A549 (cell line): ENCODE data around the gene FRAT2. TPM values are rescaled to one million over a fixed set of nuclear protein-coding genes. Genes with fewer than 3 reads are reported as not detected.

ENCODE experiments used
- ATAC-seq, 2 experiments: fragments of 200-7000 bp in 1 of 2; fragments of >200 bp in 1 of 2; cut with Nextera tagmentation in 1 of 2; cut with Tn5 transposase in 1 of 2; 3 replicates each; pipeline versions ENCODE4 v1.8.0 to v1.9.1; 2018 to 2020; ENCODE audit warnings: mild to moderate bottlenecking in 1 of 2, moderate library complexity in 1 of 2
- CTCF ChIA-PET: fragments of 300-600 bp; sonication (Branson Sonifier 250); formaldehyde crosslinking; extraction: SDS; loops from one replicate; lab custom pipeline; 2021; ENCODE audit warnings: antibody characterized with exemption, inconsistent platforms; lab: Yijun Ruan, JAX
- POLR2A ChIA-PET: fragments of 350-600 bp; formaldehyde crosslinking; extraction: SDS; loops from one replicate; lab custom pipeline; 2021; ENCODE audit warnings: antibody characterized with exemption, inconsistent platforms; lab: Yijun Ruan, JAX
- DNase-seq, 2 experiments: peaks; one replicate each; pipeline versions ENCODE4 v3.0.0 to v3.0.0-alpha.2; 2011 to 2016; ENCODE audit warnings: low read depth in 1 of 2, low spot score in 1 of 2
- FAIRE-seq: peaks from 2 replicates; lab custom pipeline; 2011; peaks lifted over from hg19 to GRCh38; lab: Jason Lieb, UNC
- H3K27ac ChIP-seq, 2 experiments: fragments of >200 bp; sonication (Bioruptor Twin); formaldehyde crosslinking; 3 replicates each; pipeline ENCODE4 v1.5.1; 2016 to 2017
- H3K4me1 ChIP-seq: fragments of >200 bp; sonication (Bioruptor Twin); formaldehyde crosslinking; 3 replicates; pipeline ENCODE4 v1.6.1; 2016
- H3K4me2 ChIP-seq: fragments of >200 bp; sonication (Bioruptor Twin); formaldehyde crosslinking; 3 replicates; pipeline ENCODE4 v1.6.1; 2016
- H3K4me3 ChIP-seq: fragments of >200 bp; sonication (Bioruptor Twin); formaldehyde crosslinking; 3 replicates; pipeline ENCODE4 v1.5.1; 2016
- H3K9me3 ChIP-seq: fragments of >200 bp; sonication (Bioruptor Twin); formaldehyde crosslinking; 3 replicates; pipeline ENCODE4 v1.6.1; 2016
- BHLHE40 ChIP-seq: IDR thresholded peaks from 2 replicates; pipeline ENCODE4 v1.6.1; 2012; ENCODE audit warnings: low read depth, low read length, inconsistent platforms
- CBX2 ChIP-seq: fragments of 200-600 bp; sonication (generic); IDR thresholded peaks from 2 replicates; pipeline ENCODE4 v1.6.1; 2016; ENCODE audit warnings: low read depth, mild to moderate bottlenecking, borderline replicate concordance
- CBX8 ChIP-seq: fragments of 200-600 bp; sonication (generic); IDR thresholded peaks from 2 replicates; pipeline ENCODE4 v1.6.1; 2016
- CHD2 ChIP-seq: fragments of 150-350 bp; IDR thresholded peaks from 2 replicates; pipeline ENCODE4 v1.6.1; 2014; ENCODE audit warnings: low read length; ENCODE audit not compliant: partially characterized antibody
- CHD4 ChIP-seq: fragments of 200-600 bp; sonication (generic); IDR thresholded peaks from 2 replicates; pipeline ENCODE4 v1.6.1; 2016; ENCODE audit warnings: antibody characterized with exemption, mild to moderate bottlenecking, borderline replicate concordance
- EHF ChIP-seq: fragments of 250-450 bp; sonication (Bioruptor Pico); IDR thresholded peaks from 2 replicates; pipeline ENCODE4 v1.5.0; 2020; ENCODE audit warnings: mild to moderate bottlenecking
- ESRRA ChIP-seq: fragments of 150-350 bp; IDR thresholded peaks from 2 replicates; pipeline ENCODE4 v1.6.1; 2014; ENCODE audit warnings: mild to moderate bottlenecking, low read length, borderline replicate concordance
- FOSB ChIP-seq: fragments of 250-450 bp; sonication (Bioruptor Pico); IDR thresholded peaks from 2 replicates; pipeline ENCODE4 v1.5.0; 2020; ENCODE audit warnings: mild to moderate bottlenecking, moderate library complexity
- FOSL2 ChIP-seq, 2 experiments: fragments of 450-650 bp in 1 of 2; fragments of >200 bp in 1 of 2; sonication (Bioruptor Twin) in 1 of 2; formaldehyde crosslinking; IDR thresholded peaks; 2 replicates each; pipeline versions ENCODE4 v1.5.0 to v1.6.1; 2016 to 2020; ENCODE audit warnings: mild to moderate bottlenecking in 1 of 2, moderate library complexity in 1 of 2
- HES2 ChIP-seq: fragments of >200 bp; sonication (Bioruptor Twin); formaldehyde crosslinking; IDR thresholded peaks from 2 replicates; pipeline ENCODE4 v1.6.1; 2016
- HEYL ChIP-seq: fragments of 250-450 bp; sonication (Bioruptor Pico); IDR thresholded peaks from 2 replicates; pipeline ENCODE4 v1.8.0; 2021; ENCODE audit warnings: mild to moderate bottlenecking, moderate library complexity
- KDM5A ChIP-seq: fragments of 200-600 bp; sonication (generic); IDR thresholded peaks from 2 replicates; pipeline ENCODE4 v1.6.1; 2016; ENCODE audit warnings: antibody characterized with exemption, mild to moderate bottlenecking
- NFE2L2 ChIP-seq: fragments of 150-350 bp; conservative IDR thresholded peaks from 2 replicates; pipeline ENCODE4 v1.6.1; 2014; ENCODE audit warnings: low read length
- NR3C1 ChIP-seq: fragments of >200 bp; sonication (Bioruptor Twin); formaldehyde crosslinking; IDR thresholded peaks from 3 replicates; pipeline ENCODE4 v1.6.1; 2017
- POLR2A ChIP-seq: IDR thresholded peaks from 2 replicates; pipeline ENCODE4 v1.6.1; 2012; ENCODE audit warnings: mild to moderate bottlenecking, low read length
- POLR2AphosphoS2 ChIP-seq: conservative IDR thresholded peaks from 2 replicates; pipeline ENCODE4 v1.6.1; 2012; ENCODE audit warnings: low read length, improper control_type of control experiment, inconsistent platforms
- RCOR1 ChIP-seq: fragments of 150-350 bp; IDR thresholded peaks from 2 replicates; pipeline ENCODE4 v1.6.1; 2014; ENCODE audit warnings: antibody characterized with exemption, low read length, low read depth
- RNF2 ChIP-seq: fragments of 200-600 bp; sonication (generic); IDR thresholded peaks from 2 replicates; pipeline ENCODE4 v1.6.1; 2016; ENCODE audit warnings: low read depth, mild to moderate bottlenecking, antibody characterized with exemption, moderate library complexity, borderline replicate concordance
- SMC3 ChIP-seq: fragments of >200 bp; sonication (Bioruptor Twin); formaldehyde crosslinking; IDR thresholded peaks from 3 replicates; pipeline ENCODE4 v1.6.1; 2018; ENCODE audit warnings: inconsistent platforms
- TP53 ChIP-seq: fragments of 250-450 bp; sonication (Bioruptor Pico); IDR thresholded peaks from 2 replicates; pipeline ENCODE4 v1.5.0; 2021; ENCODE audit warnings: mild to moderate bottlenecking, moderate library complexity
- ZC3H11A ChIP-seq: fragments of 450-650 bp; IDR thresholded peaks from 2 replicates; pipeline ENCODE4 v1.6.1; 2014; ENCODE audit warnings: antibody characterized with exemption, mild to moderate bottlenecking
- ZSCAN20 ChIP-seq: fragments of 250-450 bp; sonication (Bioruptor Pico); IDR thresholded peaks from 2 replicates; pipeline ENCODE4 v1.8.0; 2022; ENCODE audit warnings: mild to moderate bottlenecking, moderate library complexity
- WGBS: methylation state at CpG from one replicate; pipeline ENCODE4 v1.1.6; 2017; ENCODE audit errors: missing lambda C conversion rate; 5-methylcytosine and 5-hydroxymethylcytosine counted together
- polyA plus RNA-seq, 4 experiments: library from polyadenylated mRNA; depleted of rRNA in 3 of 4; stranded (reverse); fragments of >200 nt; fragmentation: RNase III in 1 of 4; extraction: RNeasy Plus Mini Kit Qiagen cat#74134 plus additional on column Dnase treatment in 1 of 4; gene quantifications; 2 replicates in 3 of 4; 3 replicates in 1 of 4; pipeline ENCODE4 v1.2.3, GENCODE V29; 2011 to 2017
- TF ChIP-seq, protein P1 (sequence below): fragments of >200 bp; sonication (Bioruptor Twin); formaldehyde crosslinking; IDR thresholded peaks from 3 replicates; pipeline ENCODE4 v1.5.1; 2016
- TF ChIP-seq, protein P2 (sequence below): IDR thresholded peaks from 2 replicates; pipeline ENCODE4 v1.6.1; 2012
- TF ChIP-seq, protein P3 (sequence below): fragments of >200 bp; sonication (Bioruptor Twin); formaldehyde crosslinking; IDR thresholded peaks from 3 replicates; pipeline ENCODE4 v1.6.1; 2016
- TF ChIP-seq, protein P4 (sequence below): fragments of 200-600 bp; sonication (generic); IDR thresholded peaks from 2 replicates; pipeline ENCODE4 v1.6.1; 2016; ENCODE audit warnings: antibody characterized with exemption, mild to moderate bottlenecking, moderate library complexity
- TF ChIP-seq, protein P5 (sequence below): IDR thresholded peaks from 2 replicates; pipeline ENCODE4 v1.6.1; 2012; ENCODE audit warnings: low read depth, borderline replicate concordance

FRAT2 gene
- polyA plus RNA-seq, 2 of the 4 experiments (the other 2 are of a cell fraction): 4.1 to 5.0 TPM

DNA sequence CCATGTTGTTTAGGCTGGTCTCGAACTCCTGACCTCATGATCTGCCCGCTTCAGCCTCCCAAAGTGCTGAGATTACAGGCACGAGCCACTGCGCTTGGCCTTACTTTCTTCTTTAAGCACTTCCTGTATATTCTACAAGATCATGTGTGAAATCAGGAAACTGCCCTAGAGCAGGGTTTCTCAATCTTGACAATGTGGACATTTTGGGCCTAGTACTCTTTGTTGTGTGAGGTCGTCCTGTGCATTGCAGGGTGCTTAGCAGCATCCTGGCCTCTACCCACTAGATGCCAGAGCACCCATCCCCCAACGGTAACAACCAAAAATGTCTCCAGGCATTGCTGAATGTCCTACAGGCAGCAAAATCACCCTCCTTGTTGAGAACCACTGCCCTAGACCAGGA lies 41.9 kb upstream of the FRAT2 start:
- WGBS: 97% methylated on average over 6 of the region's 6 CpGs
- Histone ChIP-seq H3K4me1 (no peaks in the 10 kb centered on the region), H3K4me2 (no peak overlapping the region), H3K4me3 (no peak overlapping the region), H3K27ac (no peak overlapping the region), H3K9me3 (no peaks in the 10 kb centered on the region)
- ChIA-PET POLR2A (interaction anchor here (0.6 kb wide), 1 partner anchor 69 kb away, joined by 3 read pairs; no protein-coding TSS in a partner anchor), CTCF (interaction anchor here (1.8 kb wide), 1 partner anchor 16 kb away, joined by 6 read pairs; no protein-coding TSS in a partner anchor)
- FAIRE-seq (no peak), DNase-seq (no peak), ATAC-seq (no peak)
- TF ChIP-seq POLR2A (no peak), ZC3H11A (no peak), KDM5A (no peak), HEYL (CRISPR knock-in tag) (no peak), BHLHE40 (no peak), FOSB (CRISPR knock-in tag) (no peak), EHF (CRISPR knock-in tag) (no peak), POLR2AphosphoS2 (no peak), SMC3 (no peak), ESRRA (no peak), CBX8 (no peak), NR3C1 (no peak), TP53 (no peak)
- TF ChIP-seq, protein P1, sequence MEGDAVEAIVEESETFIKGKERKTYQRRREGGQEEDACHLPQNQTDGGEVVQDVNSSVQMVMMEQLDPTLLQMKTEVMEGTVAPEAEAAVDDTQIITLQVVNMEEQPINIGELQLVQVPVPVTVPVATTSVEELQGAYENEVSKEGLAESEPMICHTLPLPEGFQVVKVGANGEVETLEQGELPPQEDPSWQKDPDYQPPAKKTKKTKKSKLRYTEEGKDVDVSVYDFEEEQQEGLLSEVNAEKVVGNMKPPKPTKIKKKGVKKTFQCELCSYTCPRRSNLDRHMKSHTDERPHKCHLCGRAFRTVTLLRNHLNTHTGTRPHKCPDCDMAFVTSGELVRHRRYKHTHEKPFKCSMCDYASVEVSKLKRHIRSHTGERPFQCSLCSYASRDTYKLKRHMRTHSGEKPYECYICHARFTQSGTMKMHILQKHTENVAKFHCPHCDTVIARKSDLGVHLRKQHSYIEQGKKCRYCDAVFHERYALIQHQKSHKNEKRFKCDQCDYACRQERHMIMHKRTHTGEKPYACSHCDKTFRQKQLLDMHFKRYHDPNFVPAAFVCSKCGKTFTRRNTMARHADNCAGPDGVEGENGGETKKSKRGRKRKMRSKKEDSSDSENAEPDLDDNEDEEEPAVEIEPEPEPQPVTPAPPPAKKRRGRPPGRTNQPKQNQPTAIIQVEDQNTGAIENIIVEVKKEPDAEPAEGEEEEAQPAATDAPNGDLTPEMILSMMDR: no peak
- TF ChIP-seq, protein P2, sequence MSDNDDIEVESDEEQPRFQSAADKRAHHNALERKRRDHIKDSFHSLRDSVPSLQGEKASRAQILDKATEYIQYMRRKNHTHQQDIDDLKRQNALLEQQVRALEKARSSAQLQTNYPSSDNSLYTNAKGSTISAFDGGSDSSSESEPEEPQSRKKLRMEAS: no peak
- TF ChIP-seq, protein P3, sequence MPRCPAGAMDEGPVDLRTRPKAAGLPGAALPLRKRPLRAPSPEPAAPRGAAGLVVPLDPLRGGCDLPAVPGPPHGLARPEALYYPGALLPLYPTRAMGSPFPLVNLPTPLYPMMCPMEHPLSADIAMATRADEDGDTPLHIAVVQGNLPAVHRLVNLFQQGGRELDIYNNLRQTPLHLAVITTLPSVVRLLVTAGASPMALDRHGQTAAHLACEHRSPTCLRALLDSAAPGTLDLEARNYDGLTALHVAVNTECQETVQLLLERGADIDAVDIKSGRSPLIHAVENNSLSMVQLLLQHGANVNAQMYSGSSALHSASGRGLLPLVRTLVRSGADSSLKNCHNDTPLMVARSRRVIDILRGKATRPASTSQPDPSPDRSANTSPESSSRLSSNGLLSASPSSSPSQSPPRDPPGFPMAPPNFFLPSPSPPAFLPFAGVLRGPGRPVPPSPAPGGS: no peak
- TF ChIP-seq, protein P4, sequence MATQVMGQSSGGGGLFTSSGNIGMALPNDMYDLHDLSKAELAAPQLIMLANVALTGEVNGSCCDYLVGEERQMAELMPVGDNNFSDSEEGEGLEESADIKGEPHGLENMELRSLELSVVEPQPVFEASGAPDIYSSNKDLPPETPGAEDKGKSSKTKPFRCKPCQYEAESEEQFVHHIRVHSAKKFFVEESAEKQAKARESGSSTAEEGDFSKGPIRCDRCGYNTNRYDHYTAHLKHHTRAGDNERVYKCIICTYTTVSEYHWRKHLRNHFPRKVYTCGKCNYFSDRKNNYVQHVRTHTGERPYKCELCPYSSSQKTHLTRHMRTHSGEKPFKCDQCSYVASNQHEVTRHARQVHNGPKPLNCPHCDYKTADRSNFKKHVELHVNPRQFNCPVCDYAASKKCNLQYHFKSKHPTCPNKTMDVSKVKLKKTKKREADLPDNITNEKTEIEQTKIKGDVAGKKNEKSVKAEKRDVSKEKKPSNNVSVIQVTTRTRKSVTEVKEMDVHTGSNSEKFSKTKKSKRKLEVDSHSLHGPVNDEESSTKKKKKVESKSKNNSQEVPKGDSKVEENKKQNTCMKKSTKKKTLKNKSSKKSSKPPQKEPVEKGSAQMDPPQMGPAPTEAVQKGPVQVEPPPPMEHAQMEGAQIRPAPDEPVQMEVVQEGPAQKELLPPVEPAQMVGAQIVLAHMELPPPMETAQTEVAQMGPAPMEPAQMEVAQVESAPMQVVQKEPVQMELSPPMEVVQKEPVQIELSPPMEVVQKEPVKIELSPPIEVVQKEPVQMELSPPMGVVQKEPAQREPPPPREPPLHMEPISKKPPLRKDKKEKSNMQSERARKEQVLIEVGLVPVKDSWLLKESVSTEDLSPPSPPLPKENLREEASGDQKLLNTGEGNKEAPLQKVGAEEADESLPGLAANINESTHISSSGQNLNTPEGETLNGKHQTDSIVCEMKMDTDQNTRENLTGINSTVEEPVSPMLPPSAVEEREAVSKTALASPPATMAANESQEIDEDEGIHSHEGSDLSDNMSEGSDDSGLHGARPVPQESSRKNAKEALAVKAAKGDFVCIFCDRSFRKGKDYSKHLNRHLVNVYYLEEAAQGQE: no peak
- TF ChIP-seq, protein P5, sequence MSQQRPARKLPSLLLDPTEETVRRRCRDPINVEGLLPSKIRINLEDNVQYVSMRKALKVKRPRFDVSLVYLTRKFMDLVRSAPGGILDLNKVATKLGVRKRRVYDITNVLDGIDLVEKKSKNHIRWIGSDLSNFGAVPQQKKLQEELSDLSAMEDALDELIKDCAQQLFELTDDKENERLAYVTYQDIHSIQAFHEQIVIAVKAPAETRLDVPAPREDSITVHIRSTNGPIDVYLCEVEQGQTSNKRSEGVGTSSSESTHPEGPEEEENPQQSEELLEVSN: no peak

- WGBS: 93% methylated on average over 9 of the region's 10 CpGs
- H3K4me3 ChIP-seq: no peak overlapping the region
- DNase-seq (no peak), FAIRE-seq (no peak)
- no peak overlapping the region for H3K4me2 ChIP-seq
- ChIA-PET POLR2A (no interaction called here), CTCF (interaction anchor here (1.1 to 2.0 kb wide), 2 partner anchors 11 to 90 kb away, joined by 3 to 6 read pairs; no protein-coding TSS in a partner anchor)
- no peaks in the 10 kb centered on the region for H3K9me3 ChIP-seq
- no peaks in the 10 kb centered on the region for H3K4me1 ChIP-seq
- TF ChIP-seq CHD2: no peak
- TF ChIP-seq FOSL2 (IDR thresholded peaks at IDR 0.05): no peak
- no peak for TF ChIP-seq FOSL2 (CRISPR knock-in tag; IDR thresholded peaks at IDR 0.05)
- no peak for TF ChIP-seq CHD4
- no peak for TF ChIP-seq RCOR1
- TF ChIP-seq, protein P2: no peak
- TF ChIP-seq CBX2: no peak
- no peak for TF ChIP-seq POLR2AphosphoS2
- no peak for TF ChIP-seq ZSCAN20 (CRISPR knock-in tag)
- no peak for TF ChIP-seq KDM5A
- TF ChIP-seq RNF2: no peak
- no peak for TF ChIP-seq HES2
- no peak for TF ChIP-seq POLR2A
- TF ChIP-seq FOSB (CRISPR knock-in tag): no peak
- TF ChIP-seq NFE2L2: no peak
- no peak for TF ChIP-seq BHLHE40
- TF ChIP-seq, all 56 proteins: peak for 0
- H3K27ac ChIP-seq: no peak overlapping the region
- ATAC-seq: no peak
Measured at GRCh38 chr10:97373456-97373855, 38.9 kb upstream of the FRAT2 start.
